HFF-Myc (cell line): ENCODE measurements around the gene DUSP10.

Experiments used
- DNase-seq: peaks from one replicate; pipeline ENCODE4 v3.0.0-alpha.2; 2011; ENCODE audit warnings: low read depth; ENCODE audit errors: extremely low read depth
- H3K4me3 ChIP-seq: replicated peaks from 2 replicates; pipeline ENCODE4 v1.5.1; 2011; ENCODE audit warnings: low read depth, mild to moderate bottlenecking, control low read depth, low read length
- TF ChIP-seq, protein P1 (sequence below): IDR thresholded peaks from 2 replicates; pipeline ENCODE4 v1.5.1; 2012; ENCODE audit warnings: mild to moderate bottlenecking, low read depth, low read length, control low read depth; ENCODE audit errors: missing control alignments

Gene DUSP10

DNA sequence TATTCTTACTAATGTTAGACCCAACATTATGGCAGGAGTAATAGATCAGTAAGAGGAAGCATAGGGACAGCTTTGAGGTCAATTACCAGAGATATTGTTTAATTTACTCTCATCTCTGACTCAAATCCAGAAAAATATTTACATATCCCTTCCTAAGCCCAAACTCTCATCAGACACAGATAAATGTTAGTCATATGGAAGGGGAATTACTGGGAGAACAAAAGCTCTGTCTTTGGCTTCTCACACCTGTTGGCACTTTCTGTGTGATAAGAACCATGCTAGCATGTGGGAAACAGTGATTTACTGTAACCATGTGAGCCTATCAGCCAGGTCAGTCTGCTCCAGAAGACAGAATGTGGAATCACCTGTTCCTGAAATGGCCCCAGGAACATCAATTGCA is 72.4 kb downstream of the DUSP10 start:
- no peak overlapping the region for H3K4me3 ChIP-seq
- DNase-seq: no peak
- TF ChIP-seq, protein P1, sequence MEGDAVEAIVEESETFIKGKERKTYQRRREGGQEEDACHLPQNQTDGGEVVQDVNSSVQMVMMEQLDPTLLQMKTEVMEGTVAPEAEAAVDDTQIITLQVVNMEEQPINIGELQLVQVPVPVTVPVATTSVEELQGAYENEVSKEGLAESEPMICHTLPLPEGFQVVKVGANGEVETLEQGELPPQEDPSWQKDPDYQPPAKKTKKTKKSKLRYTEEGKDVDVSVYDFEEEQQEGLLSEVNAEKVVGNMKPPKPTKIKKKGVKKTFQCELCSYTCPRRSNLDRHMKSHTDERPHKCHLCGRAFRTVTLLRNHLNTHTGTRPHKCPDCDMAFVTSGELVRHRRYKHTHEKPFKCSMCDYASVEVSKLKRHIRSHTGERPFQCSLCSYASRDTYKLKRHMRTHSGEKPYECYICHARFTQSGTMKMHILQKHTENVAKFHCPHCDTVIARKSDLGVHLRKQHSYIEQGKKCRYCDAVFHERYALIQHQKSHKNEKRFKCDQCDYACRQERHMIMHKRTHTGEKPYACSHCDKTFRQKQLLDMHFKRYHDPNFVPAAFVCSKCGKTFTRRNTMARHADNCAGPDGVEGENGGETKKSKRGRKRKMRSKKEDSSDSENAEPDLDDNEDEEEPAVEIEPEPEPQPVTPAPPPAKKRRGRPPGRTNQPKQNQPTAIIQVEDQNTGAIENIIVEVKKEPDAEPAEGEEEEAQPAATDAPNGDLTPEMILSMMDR: no peak

DNA sequence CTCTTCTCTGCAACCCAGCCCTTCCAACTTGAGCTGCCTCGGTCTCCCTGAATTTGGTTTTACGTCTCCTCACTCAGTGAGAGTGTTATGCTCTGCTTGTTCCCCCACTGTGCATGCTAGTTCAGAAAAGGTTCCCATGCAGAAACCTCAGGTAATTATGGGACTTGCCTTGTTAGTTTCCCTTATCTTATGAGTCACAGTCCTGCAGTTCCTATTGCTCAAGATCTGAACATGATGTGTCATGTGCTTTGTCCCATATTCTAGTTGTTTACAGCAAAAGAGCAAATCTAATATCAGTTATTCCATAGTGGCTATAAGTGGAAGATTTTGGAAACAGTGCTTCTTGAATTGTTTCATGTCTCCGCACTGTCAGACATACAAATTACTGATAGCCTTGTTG is 74.4 kb downstream of the DUSP10 start:
- peak; percentile 3 for DNase-seq

DNA sequence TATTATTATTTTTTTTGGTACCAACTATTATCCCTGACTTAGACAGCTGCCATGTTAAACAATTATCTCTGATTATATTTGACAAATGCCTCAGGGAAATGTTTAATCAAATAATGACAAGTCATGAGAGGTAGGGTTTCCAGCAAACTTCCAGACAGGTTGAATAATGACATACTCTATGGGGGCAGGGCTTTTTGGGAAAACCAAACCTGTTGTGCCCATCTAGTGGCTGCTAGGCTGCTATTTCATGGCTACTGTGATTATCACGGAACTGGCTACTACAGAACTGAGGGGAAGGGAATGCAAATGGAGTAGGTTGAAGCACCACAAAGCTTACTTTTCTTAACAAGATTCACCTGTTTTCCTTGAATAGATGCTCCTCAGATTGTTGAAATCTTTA is 77.6 kb downstream of the DUSP10 start:
- no peak for DNase-seq
- no peak overlapping the region for H3K4me3 ChIP-seq
- TF ChIP-seq, protein P1: no peak

More for the DNA sequence above, 74.4 kb downstream of the DUSP10 start:
- TF ChIP-seq, protein P1: no peak
- no peak overlapping the region for H3K4me3 ChIP-seq

DNA sequence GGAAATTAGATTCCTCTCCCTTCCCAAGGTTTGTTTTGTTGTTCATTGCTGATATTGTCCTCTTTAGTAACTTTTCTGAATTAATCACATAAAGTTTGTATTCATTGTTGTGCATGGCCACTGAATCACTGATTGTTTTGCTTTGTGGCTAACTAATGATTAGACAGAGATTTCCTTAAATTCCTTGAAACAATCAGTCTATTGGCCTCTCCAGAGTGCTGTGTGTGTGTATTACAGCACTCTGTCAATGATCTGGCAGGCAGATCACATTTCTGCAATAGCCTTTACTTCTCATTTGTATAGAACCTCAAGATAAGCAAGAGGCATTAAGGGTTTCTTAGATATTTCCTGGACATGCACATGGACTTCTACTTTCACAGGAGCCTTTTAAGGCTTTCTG is 78.6 kb downstream of the DUSP10 start:
- no peak for DNase-seq
- no peak overlapping the region for H3K4me3 ChIP-seq
- TF ChIP-seq, protein P1: no peak

DNA sequence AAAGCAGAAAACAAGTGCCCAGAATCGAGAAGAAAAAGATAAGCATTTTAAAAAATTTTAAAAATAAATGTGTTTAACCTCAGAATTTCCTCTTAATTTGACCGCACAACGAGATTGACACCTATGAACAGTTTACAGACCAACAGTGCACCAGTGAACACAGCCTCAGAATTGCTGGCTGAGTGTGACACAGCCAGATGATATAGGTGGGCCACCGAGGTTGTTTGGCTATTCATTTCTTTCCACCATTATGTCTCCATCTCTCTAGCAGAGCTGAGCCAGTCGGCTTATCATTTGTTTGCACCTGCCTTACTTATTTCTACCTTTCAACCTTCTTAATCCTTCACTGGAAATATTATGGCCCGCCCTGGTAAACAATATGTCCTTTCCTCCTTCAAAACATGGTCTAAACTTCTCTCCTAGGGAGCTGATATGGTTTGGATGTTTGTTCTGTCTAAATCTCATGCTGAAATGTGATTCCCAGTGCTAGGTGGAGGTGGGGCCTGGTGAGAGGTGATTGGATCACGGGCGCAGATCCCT is 86.1 kb downstream of the DUSP10 start:
- no peak overlapping the region for H3K4me3 ChIP-seq
- DNase-seq: no peak
- TF ChIP-seq, protein P1: no peak
